ENCODE results near the gene NAA11. TPM values are rescaled to one million over a fixed set of nuclear protein-coding genes. Genes with fewer than 3 reads are reported as not detected.
"Not testable (repeated sequence)": the region's sequence is repeated elsewhere in the genome, so short reads cannot be mapped to it uniquely, and the experiment has no call there.

Gene NAA11
- total RNA-seq, 1 donor from 2014 or later: not detected

DNA sequence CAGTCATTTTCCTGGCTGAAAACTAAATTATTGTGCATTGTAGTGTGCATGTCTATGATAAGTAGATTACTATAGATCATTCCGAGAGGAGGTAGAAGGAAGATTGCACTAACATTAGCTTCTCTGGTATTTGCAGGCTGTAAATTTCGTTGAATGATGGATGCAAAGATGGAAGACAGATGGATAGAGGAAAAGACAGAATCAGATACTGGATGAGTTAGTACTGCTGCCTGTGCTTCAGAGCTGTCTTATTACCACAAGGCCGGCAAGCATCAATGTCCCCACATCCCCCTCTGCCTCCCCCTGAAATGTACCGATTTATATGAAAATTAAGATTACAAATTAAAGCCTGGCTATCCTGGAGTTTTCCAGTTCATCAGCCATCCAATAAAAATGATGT is 17.7 kb downstream of the NAA11 start:
- DNase-seq: no peak

- no peak for DNase-seq
These were observed 19.1 kb downstream of the NAA11 start for GRCh38 chr4:79306795-79307194.

DNA sequence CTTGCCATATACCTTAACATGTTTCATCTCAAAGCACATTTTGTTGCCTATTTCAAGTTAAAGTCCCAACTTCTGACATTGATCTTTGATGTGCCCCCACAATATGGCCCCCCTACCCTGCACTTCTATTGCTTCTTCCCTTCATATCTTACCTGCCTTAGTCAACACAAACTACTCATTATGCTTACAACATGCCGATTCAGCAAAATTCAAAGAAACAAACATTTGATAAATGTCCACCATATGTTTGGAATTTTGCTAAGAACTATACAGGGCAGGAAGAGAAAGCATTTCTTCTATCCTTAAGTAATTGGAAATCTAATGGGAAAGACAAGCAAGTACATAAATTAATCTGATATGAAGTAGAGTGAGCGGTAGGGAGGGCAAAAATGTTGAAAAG is 25.6 kb downstream of the NAA11 start:
- no peak for DNase-seq

GRCh38 chr4:79298484-79298883 is 27.4 kb downstream of the NAA11 start:
- no peak for DNase-seq

DNA sequence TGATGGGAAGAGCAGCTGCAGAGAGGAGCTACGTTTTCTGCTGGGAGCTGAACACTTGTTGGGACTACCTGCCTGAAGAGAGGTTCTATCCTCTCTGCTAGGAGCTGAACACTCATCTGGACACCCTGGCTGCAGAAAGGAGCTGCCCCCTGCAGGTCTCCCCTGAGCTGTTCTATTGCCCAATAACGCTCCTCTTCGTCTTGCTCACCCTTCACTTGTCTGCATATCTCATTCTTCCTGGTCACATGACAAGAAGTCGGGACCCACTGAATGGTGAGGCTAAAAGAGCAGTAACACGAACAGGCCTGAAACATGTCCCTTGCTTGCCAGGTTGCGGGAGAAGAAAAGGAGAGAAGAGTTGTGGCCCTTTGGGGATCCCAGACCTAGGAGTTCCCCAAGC is 27.8 kb downstream of the NAA11 start:
- no peak for DNase-seq

DNA sequence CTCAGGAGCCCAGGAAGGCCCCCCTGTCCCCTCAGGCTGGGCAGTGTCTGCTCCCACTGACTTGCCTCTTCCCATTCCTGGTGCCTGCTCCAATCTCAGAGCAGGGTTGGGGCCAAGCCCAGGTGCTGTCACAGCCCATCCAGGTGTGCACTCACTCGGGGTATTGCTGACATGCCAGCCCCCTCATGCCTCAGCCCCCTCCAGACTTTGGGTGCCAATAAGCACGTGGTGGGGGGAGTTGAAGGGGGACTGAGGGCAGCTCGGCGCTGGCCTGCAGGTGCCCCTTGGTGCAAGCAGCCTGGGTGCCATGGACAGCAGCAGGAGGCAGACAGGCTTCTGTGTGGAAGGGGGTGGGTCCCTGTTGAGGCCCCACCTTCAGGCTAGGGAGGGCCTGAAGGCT is 28.4 kb downstream of the NAA11 start:
- no peak for DNase-seq

- DNase-seq: no peak
These were observed 29.0 kb downstream of the NAA11 start for GRCh38 chr4:79296768-79297428.

DNA sequence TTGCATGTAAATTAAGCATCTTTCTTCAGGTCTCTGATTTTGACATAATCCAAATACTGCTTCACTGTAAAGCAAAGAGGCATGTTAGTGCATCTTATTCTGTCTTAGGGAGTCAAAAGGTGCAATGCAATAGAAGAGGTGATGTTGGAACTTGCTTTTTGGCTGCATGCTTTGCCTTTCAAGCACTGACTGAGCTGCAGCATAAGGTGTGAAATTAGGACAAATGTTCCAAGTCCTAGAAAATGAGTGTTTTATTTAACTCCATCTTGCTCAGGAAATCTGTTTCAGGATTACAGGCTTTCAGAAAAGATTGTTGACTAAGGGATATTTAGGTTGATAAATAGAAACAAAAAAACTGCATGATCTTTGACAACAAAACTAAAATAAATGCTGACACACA is 30.8 kb downstream of the NAA11 start:
- no peak for DNase-seq

- DNase-seq: no peak
These were observed 31.8 kb downstream of the NAA11 start for GRCh38 chr4:79294064-79294463.

DNA sequence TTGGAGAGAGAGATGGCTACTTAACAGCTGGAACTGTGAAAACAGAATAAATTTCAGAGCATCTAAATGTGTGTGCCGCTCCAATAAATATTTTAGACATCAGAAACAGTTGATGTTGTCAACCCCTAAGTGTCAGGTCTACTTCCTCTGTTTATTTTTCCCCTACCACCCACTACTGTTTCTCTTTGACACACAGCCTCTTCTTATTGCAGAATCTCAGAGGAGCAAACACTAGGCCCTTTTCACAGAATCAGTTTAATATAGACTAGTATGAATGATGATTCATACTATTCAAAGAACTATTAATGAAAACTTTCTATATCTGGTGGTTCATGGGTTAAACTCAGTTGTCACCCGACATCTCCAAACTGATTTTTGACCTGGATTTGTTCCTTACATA is 33.9 kb downstream of the NAA11 start:
- DNase-seq: no peak

- peak; percentile 53 for DNase-seq
These were observed 35.5 kb downstream of the NAA11 start for GRCh38 chr4:79290376-79290775.

- no peak for DNase-seq
These were observed 37.7 kb downstream of the NAA11 start for GRCh38 chr4:79288185-79288584.

DNA sequence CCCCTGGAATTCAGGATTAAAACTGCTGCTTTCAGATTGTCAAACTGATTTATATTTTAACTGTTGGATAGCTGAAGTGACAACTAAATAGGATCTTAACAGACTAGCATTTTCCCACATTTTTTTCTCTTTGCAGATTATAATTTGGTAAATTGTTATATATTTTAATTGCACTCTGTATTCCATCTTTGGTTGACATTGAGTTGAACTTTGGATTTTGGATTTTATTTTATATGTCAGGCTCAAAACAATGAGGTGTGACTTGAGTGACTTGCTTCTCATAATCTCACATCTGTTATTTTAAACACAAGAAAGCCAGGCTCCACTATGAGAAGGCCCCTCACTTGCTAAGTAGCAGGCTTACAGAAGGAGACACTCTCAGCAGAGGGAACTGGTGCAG is 38.1 kb downstream of the NAA11 start:
- no peak for DNase-seq

DNA sequence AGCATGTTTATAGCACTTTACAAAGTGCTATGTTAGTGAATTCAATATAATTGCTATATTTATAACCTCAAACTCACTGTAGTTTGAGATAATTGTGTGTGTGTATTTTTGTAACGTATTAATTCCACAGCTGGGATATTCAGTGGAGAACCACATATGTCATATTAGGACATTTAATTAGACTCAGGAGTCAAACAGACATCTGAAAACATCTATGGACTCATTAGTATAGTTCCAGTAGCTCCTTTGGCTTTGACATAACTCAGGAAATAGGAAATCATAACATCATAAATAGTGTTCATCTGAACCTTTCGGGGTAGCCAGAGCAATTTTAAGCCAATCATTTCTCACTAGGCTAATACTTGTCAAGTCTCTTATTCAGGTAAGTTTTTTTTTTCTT is 38.8 kb downstream of the NAA11 start:
- no peak for DNase-seq

DNA sequence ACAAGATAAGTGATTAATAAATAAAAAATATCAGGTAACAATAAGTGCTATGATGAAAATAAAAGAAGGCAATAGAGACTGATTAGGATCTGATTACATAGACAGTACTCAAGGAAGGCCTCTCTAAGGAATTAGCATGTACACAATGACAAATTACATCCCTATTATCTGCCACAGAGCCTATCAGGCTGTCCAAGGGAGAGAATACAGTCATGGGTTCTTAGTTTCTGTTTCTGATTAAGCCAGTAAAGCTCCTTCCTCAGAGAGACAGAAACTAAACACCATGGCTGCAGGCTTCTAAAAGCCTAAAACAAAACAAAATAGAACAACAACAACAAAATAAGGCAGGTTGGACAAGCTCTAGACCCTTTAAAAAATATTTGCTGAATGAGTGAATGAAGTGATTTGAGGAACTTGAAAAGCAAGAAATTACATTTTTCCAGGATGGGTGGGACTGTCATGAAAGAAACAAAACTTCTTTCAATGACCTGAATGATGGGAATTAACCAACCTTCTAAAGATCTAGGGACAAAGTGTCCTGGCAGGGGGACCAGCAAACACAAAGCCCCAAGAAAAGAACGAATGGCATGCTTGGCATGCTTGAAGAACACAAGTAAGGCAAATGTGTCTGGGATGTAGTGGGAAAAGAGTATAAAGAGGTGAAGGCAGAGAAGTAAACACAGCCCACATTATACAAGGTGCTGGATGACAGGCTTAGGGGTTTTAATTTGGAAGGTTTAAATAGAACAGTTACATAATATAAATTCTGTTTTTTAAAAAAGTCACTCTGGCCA is 44.1 kb downstream of the NAA11 start:
- DNase-seq: no peak

- DNase-seq: not testable (repeated sequence)
These were observed 48.4 kb downstream of the NAA11 start for GRCh38 chr4:79277467-79277866.

DNA sequence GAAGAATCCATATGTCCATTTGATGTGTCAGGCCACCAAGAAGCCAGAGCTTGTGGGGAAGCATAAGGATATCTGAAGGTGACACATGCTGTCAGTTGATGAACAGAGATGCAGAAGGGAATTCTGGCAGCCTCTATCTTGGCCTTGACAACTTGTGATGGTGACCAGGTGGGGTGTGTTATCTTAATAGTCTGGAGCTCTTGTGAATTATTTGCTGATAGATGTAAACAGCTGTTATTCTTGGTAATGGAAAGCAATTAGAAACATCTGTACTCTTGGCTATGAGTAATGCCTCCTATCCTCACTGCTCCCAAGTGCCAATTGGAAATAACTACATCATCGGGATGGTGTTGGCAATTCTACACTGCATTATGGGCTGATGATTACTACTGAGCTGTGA is 51.9 kb downstream of the NAA11 start:
- peak; percentile 85 for DNase-seq

- no peak for DNase-seq
These were observed 53.1 kb downstream of the NAA11 start for GRCh38 chr4:79272761-79273160.

GRCh38 chr4:79272126-79272525 is 53.7 kb downstream of the NAA11 start:
- DNase-seq: peak; percentile 18

DNA sequence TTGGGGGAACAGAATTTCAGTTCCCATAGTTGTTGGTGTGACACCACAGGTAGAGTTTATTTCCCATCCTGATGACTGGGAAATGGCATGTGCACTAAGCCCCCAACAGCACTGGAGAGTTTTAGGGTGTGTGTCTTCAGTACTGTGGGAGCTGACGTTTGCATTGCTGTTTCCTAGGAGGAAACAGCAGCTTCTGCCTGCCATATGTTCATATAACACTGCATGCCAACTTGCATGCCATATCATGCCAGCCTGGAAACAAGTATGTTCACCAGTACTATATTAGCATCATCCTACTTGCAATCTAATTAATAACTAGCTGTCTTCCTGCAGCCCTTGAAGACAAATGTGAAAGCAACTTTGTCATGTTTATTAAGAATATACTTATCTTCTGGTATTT is 58.2 kb downstream of the NAA11 start:
- peak; percentile 17 for DNase-seq
